SK-N-SH (cell line): ENCODE results near the gene RPS6KA5. TPM values are rescaled to one million over a fixed set of nuclear protein-coding genes. Genes with fewer than 3 reads are reported as not detected.

Experiments
- CTCF ChIA-PET: fragments of 300-600, 350-600 bp; formaldehyde crosslinking; extraction: SDS; loops from one replicate; lab custom pipeline; 2021; lab: Yijun Ruan, JAX
- POLR2A ChIA-PET: fragments of 350-600 bp; sonication (Branson Sonifier 250); formaldehyde crosslinking; extraction: SDS; loops from one replicate; lab custom pipeline; 2020; ENCODE audit warnings: antibody characterized with exemption, inconsistent platforms; lab: Yijun Ruan, JAX
- DNase-seq: peaks from one replicate; pipeline ENCODE4 v3.0.0; 2012
- H2AFZ ChIP-seq: fragments of 200-600 bp; sonication (generic); 2 replicates; pipeline ENCODE4 v1.8.1; 2016; ENCODE audit warnings: antibody characterized with exemption, mild to moderate bottlenecking, low read depth
- H3F3A ChIP-seq: fragments of 200-600 bp; sonication (generic); replicated peaks from 2 replicates; pipeline ENCODE3; 2016; ENCODE audit warnings: antibody characterized with exemption, mild to moderate bottlenecking; ENCODE audit not compliant: insufficient read depth
- H3K27ac ChIP-seq, 2 experiments: fragments of 200-500 bp in 1 of 2; fragments of 200-600 bp in 1 of 2; sonication (Bioruptor generic) in 1 of 2; sonication (generic), shearing (Covaris generic) in 1 of 2; 2 replicates each; pipeline versions ENCODE4 v1.5.1 to v1.6.1; 2014 to 2016; ENCODE audit warnings: low read depth in 2 of 2, inconsistent platforms in 1 of 2, low read length in 1 of 2, mild to moderate bottlenecking in 1 of 2, mixed read lengths in 1 of 2
- H3K27me3 ChIP-seq: fragments of 200-600 bp; sonication (generic), shearing (Covaris generic); 2 replicates; pipeline ENCODE4 v1.6.1; 2016; ENCODE audit warnings: mixed run types; ENCODE audit not compliant: insufficient read depth
- H3K36me3 ChIP-seq, 2 experiments: fragments of 200-500 bp in 1 of 2; fragments of 200-600 bp in 1 of 2; sonication (Bioruptor generic) in 1 of 2; sonication (generic) in 1 of 2; replicated peaks in 1 of 2; 2 replicates each; pipeline versions ENCODE3 to v1.5.1; 2014 to 2016; ENCODE audit warnings: low read length in 1 of 2, mild to moderate bottlenecking in 1 of 2; ENCODE audit not compliant: insufficient read depth in 2 of 2, control insufficient read depth in 1 of 2
- H3K4me1 ChIP-seq, 2 experiments: fragments of 200-500 bp in 1 of 2; fragments of 200-600 bp in 1 of 2; sonication (Bioruptor generic) in 1 of 2; sonication (generic), shearing (Covaris generic) in 1 of 2; 2 replicates each; pipeline versions ENCODE4 v1.5.1 to v1.6.1; 2014 to 2016; ENCODE audit warnings: low read depth in 1 of 2, low read length in 1 of 2, mixed run types in 1 of 2; ENCODE audit not compliant: insufficient read depth in 2 of 2, control insufficient read depth in 1 of 2
- H3K4me2 ChIP-seq: fragments of 200-600 bp; sonication (generic), shearing (Covaris generic); 2 replicates; pipeline ENCODE4 v1.6.1; 2017; ENCODE audit warnings: mixed run types
- H3K4me3 ChIP-seq, 2 experiments: fragments of 200-500 bp in 1 of 2; fragments of 200-600 bp in 1 of 2; sonication (Bioruptor generic) in 1 of 2; sonication (generic), shearing (Covaris generic) in 1 of 2; 2 replicates each; pipeline versions ENCODE4 v1.5.1 to v1.8.1; 2014 to 2016; ENCODE audit warnings: low read depth in 2 of 2, inconsistent platforms in 1 of 2, low read length in 1 of 2, mild to moderate bottlenecking in 1 of 2, mixed read lengths in 1 of 2, moderate library complexity in 1 of 2
- H3K79me2 ChIP-seq: fragments of 200-600 bp; sonication (generic); 2 replicates; pipeline ENCODE4 v1.8.1; 2017; ENCODE audit warnings: mild to moderate bottlenecking; ENCODE audit not compliant: insufficient read depth
- H3K9ac ChIP-seq: fragments of 200-600 bp; sonication (generic); 2 replicates; pipeline ENCODE4 v1.6.1; 2017; ENCODE audit warnings: mixed run types
- H3K9me2 ChIP-seq: fragments of 200-600 bp; sonication (generic); 2 replicates; pipeline ENCODE4 v1.6.1; 2017; ENCODE audit warnings: mixed run types
- H3K9me3 ChIP-seq: fragments of 200-600 bp; sonication (generic); 2 replicates; pipeline ENCODE4 v1.6.1; 2017; ENCODE audit warnings: mixed run types, mild to moderate bottlenecking, moderate library complexity
- H4K20me1 ChIP-seq: fragments of 200-600 bp; sonication (generic); 2 replicates; pipeline ENCODE4 v1.6.1; 2017; ENCODE audit warnings: mild to moderate bottlenecking, mixed run types; ENCODE audit not compliant: insufficient read depth
- CTCF ChIP-seq: fragments of 200-600 bp; sonication (generic); IDR thresholded peaks from 2 replicates; pipeline ENCODE4 v1.6.1; 2017; ENCODE audit warnings: antibody characterized with exemption, mild to moderate bottlenecking, moderate library complexity
- FOXM1 ChIP-seq: IDR thresholded peaks from 2 replicates; pipeline ENCODE4 v1.4.0; 2012; ENCODE audit warnings: low read depth, mild to moderate bottlenecking
- IRF3 ChIP-seq: fragments of 150-350 bp; IDR thresholded peaks from 2 replicates; pipeline ENCODE4 v1.6.1; 2016; ENCODE audit warnings: mild to moderate bottlenecking, low read depth, low read length
- NFIC ChIP-seq: IDR thresholded peaks from 2 replicates; pipeline ENCODE4 v1.4.0; 2012; ENCODE audit warnings: borderline replicate concordance
- NRF1 ChIP-seq: IDR thresholded peaks from 2 replicates; pipeline ENCODE4 v1.6.1; 2012; ENCODE audit warnings: low read depth, mild to moderate bottlenecking, low read length
- PBX3 ChIP-seq: IDR thresholded peaks from 2 replicates; pipeline ENCODE4; 2012
- RXRA ChIP-seq: IDR thresholded peaks from 2 replicates; pipeline ENCODE4 v1.4.0; 2012; ENCODE audit warnings: low read depth, mild to moderate bottlenecking, borderline replicate concordance
- TAF1 ChIP-seq: IDR thresholded peaks from 2 replicates; pipeline ENCODE4 v1.6.1; 2012; ENCODE audit warnings: low read depth, mild to moderate bottlenecking, low read length, moderate library complexity, borderline replicate concordance
- TCF12 ChIP-seq: IDR thresholded peaks from 2 replicates; pipeline ENCODE4 v1.4.0; 2012
- ZBTB33 ChIP-seq: IDR thresholded peaks from 2 replicates; pipeline ENCODE4 v1.4.0; 2012; ENCODE audit warnings: low read depth, borderline replicate concordance
- WGBS: methylation state at CpG from one replicate; pipeline ENCODE4 v1.1.6; 2017; ENCODE audit warnings: low lambda C conversion rate; 5-methylcytosine and 5-hydroxymethylcytosine counted together
- polyA plus RNA-seq, 3 experiments: library from polyadenylated mRNA; depleted of rRNA; stranded (reverse); fragments of >200 nt; gene quantifications; 2 replicates each; pipeline ENCODE4 v1.2.3, GENCODE V29; 2012

RPS6KA5 gene
- polyA plus RNA-seq, 1 of the 3 experiments (the other 2 are of a cell fraction) = 0.67 TPM

DNA sequence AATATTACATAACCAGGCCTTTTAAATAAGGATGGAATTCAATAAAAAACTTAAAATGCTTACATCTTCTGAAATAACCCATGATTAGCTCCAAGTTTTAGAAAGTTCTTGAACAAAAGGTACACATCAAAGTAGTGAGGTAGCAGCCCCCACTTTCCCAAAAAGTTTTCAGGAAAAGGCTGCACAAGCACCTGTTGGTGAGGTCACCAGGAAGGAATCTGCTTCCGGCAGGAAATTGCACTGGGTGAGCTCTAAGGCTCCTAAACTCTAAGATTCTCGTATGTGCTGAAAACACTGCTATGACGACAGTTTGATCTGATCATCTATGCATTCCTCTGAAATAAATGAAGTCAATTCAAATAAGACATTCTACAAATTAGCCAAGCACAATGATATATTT, 210.0 kb downstream of the RPS6KA5 start (continued):
- TF ChIP-seq ZBTB33 = no peak

GRCh38 chr14:90849787-90850444, 210.5 kb downstream of the RPS6KA5 start:
- Histone ChIP-seq H3F3A (no peaks in the 10 kb centered on the region), H3K4me3 (no peak overlapping the region), H3K4me1 (no peaks in the 10 kb centered on the region), H3K27ac (no peak overlapping the region), H3K9me3 (no peaks in the 10 kb centered on the region), H3K79me2 (no peaks in the 10 kb centered on the region), H3K9ac (no peak overlapping the region), H3K36me3 (no peaks in the 10 kb centered on the region), H3K9me2 (no peaks in the 10 kb centered on the region), H3K27me3 (no peaks in the 10 kb centered on the region), H2AFZ (0 out of 2 replicates have a peak overlapping the region, but pooled peaks have one; percentile 11), H4K20me1 (no peaks in the 10 kb centered on the region), H3K4me2 (no peak overlapping the region)
- CTCF ChIA-PET = interaction anchor here (0.7 to 1.2 kb wide), 2 partner anchors 135 to 322 kb away, joined by 3 read pairs; no protein-coding TSS in a partner anchor
- TF ChIP-seq NRF1 (no peak), RXRA (no peak)
- POLR2A ChIA-PET = no interaction called here
- WGBS = 75% methylated on average over 7 of the region's 7 CpGs
- DNase-seq = no peak

DNA sequence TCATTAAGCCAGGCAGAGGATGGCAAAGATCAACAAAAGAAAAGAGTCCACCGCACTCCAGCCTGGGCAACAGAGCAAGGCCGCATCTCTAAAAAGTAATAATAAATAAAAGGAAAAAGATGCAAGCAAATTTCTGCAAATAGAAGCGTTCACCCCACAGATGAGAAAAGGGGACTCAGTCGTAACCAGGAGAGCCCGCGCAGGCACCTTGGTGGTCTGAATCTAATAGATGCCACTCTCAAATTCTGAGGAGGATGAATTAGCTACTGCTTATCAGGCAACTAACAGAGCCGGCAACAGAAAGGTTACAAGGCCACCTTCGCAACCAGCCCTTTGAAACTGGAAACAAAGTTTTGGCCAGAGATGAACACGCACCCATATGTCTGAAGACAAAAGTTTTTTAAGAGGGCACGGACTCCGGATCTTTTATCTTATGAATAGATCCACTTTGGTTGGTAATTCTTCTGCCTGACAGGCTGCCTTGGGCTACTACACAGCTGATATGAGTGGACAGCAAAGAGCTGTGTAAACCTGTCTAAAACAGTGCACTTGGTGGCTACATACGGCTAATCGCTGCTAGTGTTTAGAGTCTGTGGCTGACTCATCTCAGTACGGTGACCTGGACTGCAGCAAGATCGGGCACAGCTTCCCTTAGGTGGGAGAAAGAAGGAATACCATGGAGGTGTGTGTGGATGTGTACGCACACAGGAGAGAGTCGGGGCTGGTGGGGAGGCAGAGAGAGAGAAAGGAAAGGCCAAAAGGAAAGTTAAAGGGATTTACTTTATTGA, 211.3 kb downstream of the RPS6KA5 start:
- Histone ChIP-seq H3K79me2 (no peaks in the 10 kb centered on the region), H3K27ac (no peak overlapping the region), H3K36me3 (no peaks in the 10 kb centered on the region), H3K9me3 (no peaks in the 10 kb centered on the region), H3K27me3 (no peaks in the 10 kb centered on the region), H3K9me2 (no peaks in the 10 kb centered on the region), H3F3A (no peaks in the 10 kb centered on the region), H3K4me2 (no peak overlapping the region), H3K9ac (no peak overlapping the region), H3K4me1 (no peaks in the 10 kb centered on the region), H4K20me1 (no peaks in the 10 kb centered on the region), H3K4me3 (no peak overlapping the region), H2AFZ (no peak overlapping the region)
- TF ChIP-seq TAF1 = no peak
- no peak for TF ChIP-seq PBX3
- TF ChIP-seq NFIC = no peak
- no peak for TF ChIP-seq FOXM1
- no peak for TF ChIP-seq CTCF
- TF ChIP-seq IRF3 = no peak
- no peak for TF ChIP-seq TCF12
- POLR2A ChIA-PET = no interaction called here
- 86% methylated on average over 17 of the region's 17 CpGs for WGBS
- CTCF ChIA-PET = interaction anchor here (1.2 to 2.1 kb wide), 2 partner anchors 16 to 322 kb away, joined by 3 to 5 read pairs; no protein-coding TSS in a partner anchor
- no peak for DNase-seq
